Osteoblast (primary cell): ENCODE measurements around the gene PDE11A. TPM values are rescaled to one million over a fixed set of nuclear protein-coding genes. Genes with fewer than 3 reads are reported as not detected.

Experiments used
- DNase-seq: peaks from one replicate; pipeline ENCODE4 v3.0.0; 2011; ENCODE audit warnings: low spot score, mixed read lengths; ENCODE audit not compliant: insufficient read length; ENCODE audit errors: missing footprints
- H2AFZ ChIP-seq: 2 replicates; pipeline ENCODE4 v1.6.0; 2011; ENCODE audit warnings: mild to moderate bottlenecking, low read length
- H3K27ac ChIP-seq: 2 replicates; pipeline ENCODE4 v1.5.1; 2011; ENCODE audit warnings: mild to moderate bottlenecking, low read depth, low read length, moderate library complexity
- H3K27me3 ChIP-seq: 2 replicates; pipeline ENCODE4 v1.6.0; 2012; ENCODE audit warnings: mild to moderate bottlenecking, control low read depth, inconsistent platforms, low read length, moderate library complexity; ENCODE audit not compliant: insufficient read depth
- H3K36me3 ChIP-seq: 2 replicates; pipeline ENCODE4 v1.5.1; 2011; ENCODE audit warnings: mild to moderate bottlenecking, low read length, control low read depth, moderate library complexity; ENCODE audit not compliant: insufficient read depth
- H3K4me1 ChIP-seq: 2 replicates; pipeline ENCODE4 v1.5.1; 2011; ENCODE audit warnings: mild to moderate bottlenecking, low read length, control low read depth, moderate library complexity; ENCODE audit not compliant: insufficient read depth
- H3K4me2 ChIP-seq: 2 replicates; pipeline ENCODE4 v1.6.0; 2011; ENCODE audit warnings: mild to moderate bottlenecking, low read length; ENCODE audit not compliant: insufficient read depth
- H3K4me3 ChIP-seq: fragments of 200-600 bp; sonication (generic); 3 replicates; pipeline ENCODE4 v1.5.1; 2012; ENCODE audit warnings: mild to moderate bottlenecking, low read length, inconsistent platforms; ENCODE audit not compliant: insufficient read depth
- H3K79me2 ChIP-seq: 2 replicates; pipeline ENCODE4 v1.6.0; 2012; ENCODE audit warnings: mild to moderate bottlenecking, low read length, control low read depth, inconsistent platforms; ENCODE audit not compliant: insufficient read depth
- H3K9me3 ChIP-seq: 2 replicates; pipeline ENCODE4 v1.5.1; 2011; ENCODE audit warnings: low read depth, low read length, control low read depth
- H4K20me1 ChIP-seq: 2 replicates; pipeline ENCODE4 v1.6.0; 2012; ENCODE audit warnings: mild to moderate bottlenecking, low read length, control low read depth; ENCODE audit not compliant: insufficient read depth
- CTCF ChIP-seq: IDR thresholded peaks from 2 replicates; pipeline ENCODE4 v1.5.1; 2011; ENCODE audit warnings: mild to moderate bottlenecking, low read depth, low read length, moderate library complexity; ENCODE audit errors: extremely low read depth
- total RNA-seq: library from RNA; depleted of rRNA; stranded (reverse); fragments of >200 nt; gene quantifications from 2 replicates; pipeline ENCODE4 v1.2.3, GENCODE V29; 2012

Gene PDE11A
- total RNA-seq = under 0.01 and 0.36 TPM in 2 replicates

GRCh38 chr2:178072383-178073301 lies at the start of gene PDE11A:
Gene PDE11A (minus strand): TSS chr2:178072777. CDS start chr2:178072437, 340 bp downstream.
- H3K4me3 ChIP-seq = peak within 1 kb of the TSS; percentile 69
- no peak within 1 kb of the TSS for H3K27ac ChIP-seq
- H3K9me3 ChIP-seq = no peaks in the 10 kb centered on the region
- H3K79me2 ChIP-seq = no peaks in the 10 kb centered on the region
- H3K4me1 ChIP-seq = peaks cover 8% of the 10 kb centered on the region
- DNase-seq = peak; percentile 94
- TF ChIP-seq CTCF = no peak
- H3K4me2 ChIP-seq = peak within 1 kb of the TSS; percentile 87
- no peaks in the 10 kb centered on the region for H3K36me3 ChIP-seq
- no peaks in the 10 kb centered on the region for H4K20me1 ChIP-seq
- H2AFZ ChIP-seq = peak within 1 kb of the TSS; percentile 95
- H3K27me3 ChIP-seq = peaks cover 3% of the 10 kb centered on the region

GRCh38 chr2:178119179-178119922 lies 46.8 kb upstream of the PDE11A start:
- H3K4me1 ChIP-seq = no peaks in the 10 kb centered on the region
- H3K36me3 ChIP-seq = peaks cover 21% of the 10 kb centered on the region
- H4K20me1 ChIP-seq = no peaks in the 10 kb centered on the region
- no peak overlapping the region for H3K4me3 ChIP-seq
- TF ChIP-seq CTCF = no peak
- peak; percentile 26 for DNase-seq
- no peak overlapping the region for H3K27ac ChIP-seq
- H3K9me3 ChIP-seq = no peaks in the 10 kb centered on the region
- no peaks in the 10 kb centered on the region for H3K27me3 ChIP-seq
- H3K79me2 ChIP-seq = peaks cover 3% of the 10 kb centered on the region
- no peak overlapping the region for H3K4me2 ChIP-seq
- H2AFZ ChIP-seq = no peak overlapping the region

DNA sequence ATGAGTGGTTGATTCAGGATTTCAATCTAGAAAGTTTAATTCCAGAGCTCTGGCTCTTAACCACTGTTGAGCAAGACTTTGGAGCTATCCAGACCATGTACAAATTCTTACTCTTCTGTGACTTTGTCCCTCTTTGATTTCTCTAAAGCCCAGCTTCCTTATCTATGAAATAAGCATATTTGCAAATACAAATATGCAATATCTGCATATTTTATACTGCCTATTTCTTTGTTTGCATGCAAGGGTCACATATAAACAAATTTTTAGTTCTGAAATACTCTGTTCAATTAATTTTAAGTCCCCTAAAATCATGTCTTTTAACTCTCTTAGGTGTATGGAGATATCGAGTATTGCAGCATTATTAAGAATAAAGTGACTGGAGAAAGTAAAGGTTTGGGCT lies 45.1 kb upstream of the PDE11A start:
- H3K79me2 ChIP-seq = peaks cover 17% of the 10 kb centered on the region
- no peaks in the 10 kb centered on the region for H3K9me3 ChIP-seq
- no peaks in the 10 kb centered on the region for H4K20me1 ChIP-seq
- H3K4me3 ChIP-seq = no peak overlapping the region
- H3K27ac ChIP-seq = no peak overlapping the region
- no peak for DNase-seq
- TF ChIP-seq CTCF = no peak
- H3K36me3 ChIP-seq = peaks cover 6% of the 10 kb centered on the region
- no peak overlapping the region for H3K4me2 ChIP-seq
- peaks cover 12% of the 10 kb centered on the region for H3K4me1 ChIP-seq
- no peaks in the 10 kb centered on the region for H3K27me3 ChIP-seq
- no peak overlapping the region for H2AFZ ChIP-seq

DNA sequence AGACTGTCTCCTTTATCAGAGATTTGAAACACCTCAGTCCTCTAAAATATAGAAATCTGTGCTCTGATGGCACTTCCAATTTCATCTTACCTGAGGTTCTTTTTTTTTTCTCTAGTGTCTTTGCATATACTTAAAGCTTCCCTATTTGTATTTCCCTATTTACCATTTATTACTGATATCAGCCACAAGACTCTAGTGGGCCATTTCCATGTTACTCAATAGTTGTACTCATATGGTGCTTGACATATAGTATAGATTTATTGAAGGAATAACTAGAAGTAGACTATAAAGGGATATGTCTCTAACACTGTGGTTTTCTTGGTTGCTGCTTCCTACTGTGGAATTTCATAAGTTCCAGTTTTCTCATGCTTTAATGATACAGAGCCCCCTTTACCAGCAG lies 42.7 kb upstream of the PDE11A start:
- no peaks in the 10 kb centered on the region for H4K20me1 ChIP-seq
- no peak for DNase-seq

More for the DNA sequence above, 42.7 kb upstream of the PDE11A start:
- H3K4me2 ChIP-seq = no peak overlapping the region
- peaks cover 12% of the 10 kb centered on the region for H3K4me1 ChIP-seq
- no peak for TF ChIP-seq CTCF
- no peak overlapping the region for H3K27ac ChIP-seq
- no peak overlapping the region for H2AFZ ChIP-seq
- H3K79me2 ChIP-seq = peaks cover 22% of the 10 kb centered on the region
- no peaks in the 10 kb centered on the region for H3K9me3 ChIP-seq
- no peaks in the 10 kb centered on the region for H3K27me3 ChIP-seq
- H3K4me3 ChIP-seq = no peak overlapping the region
- no peaks in the 10 kb centered on the region for H3K36me3 ChIP-seq
